Heart left ventricle (tissue), 16 donors: ENCODE measurements around the gene CCDC69. TPM values are rescaled to one million over a fixed set of nuclear protein-coding genes. Genes with fewer than 3 reads are reported as not detected.

Experiments used
- ATAC-seq, 4 donors: fragments of 200-7000 bp; cut with Tn5 transposase; one replicate each; pipeline ENCODE4 v1.9.1; 2020 to 2022; ENCODE audit warnings: moderate library complexity in 4 of 4, mild to moderate bottlenecking in 3 of 4, moderate number of reproducible peaks in 1 of 4
- DNase-seq, 5 donors: peaks; one replicate each; pipeline ENCODE4 v3.0.0-alpha.2; 2020
- H3K27ac ChIP-seq, 12 donors: fragments of 200-600 bp; sonication (generic) in 4 of 12; one replicate each; pipeline versions ENCODE4 v1.5.0 to v1.8.0; 2016 to 2022; ENCODE audit warnings: mild to moderate bottlenecking in 2 of 12
- H3K27me3 ChIP-seq, 9 donors: fragments of 200-600 bp; sonication (generic) in 2 of 9; one replicate each; pipeline versions ENCODE4 v1.5.1 to v1.8.0; 2016 to 2022; ENCODE audit warnings: mild to moderate bottlenecking in 3 of 9
- H3K36me3 ChIP-seq, 9 donors: fragments of 200-600 bp; sonication (generic) in 2 of 9; one replicate each; pipeline versions ENCODE4 v1.5.0 to v1.8.0; 2018 to 2022; ENCODE audit warnings: mild to moderate bottlenecking in 2 of 9
- H3K4me1 ChIP-seq, 12 donors: fragments of 200-600 bp; sonication (generic) in 4 of 12; one replicate each; pipeline versions ENCODE4 v1.5.0 to v1.8.0; 2016 to 2022; ENCODE audit warnings: mild to moderate bottlenecking in 3 of 12
- H3K4me3 ChIP-seq, 12 donors: fragments of 200-600 bp; sonication (generic) in 4 of 12; one replicate each; pipeline versions ENCODE4 v1.5.0 to v1.8.0; 2017 to 2022; ENCODE audit warnings: mild to moderate bottlenecking in 9 of 12, moderate library complexity in 4 of 12
- H3K9me3 ChIP-seq, 12 donors: fragments of 200-600 bp; sonication (generic) in 4 of 12; one replicate each; pipeline versions ENCODE4 v1.5.0 to v1.8.0; 2016 to 2022; ENCODE audit warnings: mild to moderate bottlenecking in 1 of 12
- CTCF ChIP-seq, 12 donors: fragments of 200-600 bp; sonication (generic) in 4 of 12; IDR thresholded peaks; one replicate each; pipeline versions ENCODE4 v1.5.0 to v1.8.0; 2018 to 2022; ENCODE audit warnings: antibody characterized with exemption in 12 of 12, mild to moderate bottlenecking in 5 of 12
- POLR2A ChIP-seq, 2 donors: fragments of 450-650 bp; IDR thresholded peaks; one replicate each; pipeline ENCODE4 v1.6.1; 2017; ENCODE audit warnings: antibody characterized with exemption in 2 of 2, mild to moderate bottlenecking in 2 of 2, moderate library complexity in 2 of 2
- WGBS, 4 donors: extraction: QIAGEN DNeasy Blood & Tissue Kit in 2 of 4; methylation state at CpG; one replicate each; pipeline versions ENCODE4 v1.1.5 to v1.1.7; 2013 to 2018; 5-methylcytosine and 5-hydroxymethylcytosine counted together
- intact Hi-C, 10 donors: fragments of 100-400 bp; cut with DNase I; formaldehyde crosslinking; loops; one replicate each; pipeline versions ENCODE4 v1.11.1 to v1.14.2; 2022
- polyA plus RNA-seq, 2 donors: library from polyadenylated mRNA; stranded (reverse); fragments of 200-250 nt; gene quantifications; one replicate each; pipeline ENCODE4 v1.2.3, GENCODE V29; 2013
- total RNA-seq, 9 donors: library from RNA; depleted of rRNA in 2 of 9; stranded (reverse); fragments of >200 nt in 2 of 9; fragmentation: NEBNext Ultra II Directional in 3 of 9; extraction: Animal tissue kit (Norgen Biotek cat#: 25700) in 3 of 9; gene quantifications; one replicate each; pipeline versions ENCODE4 v1.1.0 to v1.2.4, GENCODE V29; 2016 to 2023
- donor health status: ischemic (EF 13 %, LVEDD 7.1; RV severe dilation, severe dysfunction).
- donor health status: healthy with polysubstance abuse.
- donor health status: DM: no; HTN: yes; CAD: no.
- donor health status: DM: no; HTN: no; CAD: no.
- donor health status: ischemic (EF 25% LVEDD 6.9; RV normal size, moderate dysfunction).
- donor health status: ischemic (EF 25% LVEDD 5.7; RV mildly dilated, moderate dysfunction).
- donor health status: healthy.
- donor health status: DM: yes; HTN: yes; CAD: no.
- donor health status: ischemic (EF 35%, LVEDD 5.7; RV mildly dilated, moderate dysfunction).
- donor health status: nonischemic (EF 11% LVEDD 7.7; RV severe dilation, severe dysfunction).
- donor health status: DM: yes; HTN: yes; CAD: no.
- donor health status: PGD.
- donor health status: ischemic (EF 29% LVEDD 5.4; RV normal size, mild dysfunction).
- donor health status: nonischemic (EF 23%, LVEDD 6.1; RV moderate dilation, normal function).

The CCDC69 gene
- total and polyA plus RNA-seq, 11 donors, result 82.5 to 245 (median 119) TPM

GRCh38 chr5:151233616-151234085 lies 9.8 kb upstream of the CCDC69 start:
- H3K4me1 ChIP-seq, result peaks cover 4 to 39% (median 24%) of the 10 kb centered on the region in 12 donors
- DNase-seq (no peak), ATAC-seq (no peak)
- H3K36me3 ChIP-seq, result no peaks in the 10 kb centered on the region
- H3K9me3 ChIP-seq, result no peaks in the 10 kb centered on the region
- H3K27me3 ChIP-seq, result no peaks in the 10 kb centered on the region
- intact Hi-C loops, result loop anchor here in 2 of 10 donors (5.0 to 10.0 kb wide), 2 partner anchors 61 to 229 kb away; no protein-coding TSS in a partner anchor
- TF ChIP-seq CTCF (IDR thresholded peaks at IDR 0.05) (no peak), POLR2A (IDR thresholded peaks at IDR 0.05) (no peak)
- WGBS, 4 donors, result 66 to 78% (median 72%) methylated on average over 8 of the region's 8 CpGs
- peak overlapping the region in 1 of 12 donors; percentile 83 for H3K27ac ChIP-seq
- no peak overlapping the region for H3K4me3 ChIP-seq

GRCh38 chr5:151231359-151231758 lies 7.5 kb upstream of the CCDC69 start:
- intact Hi-C loops, result loop anchor here in 2 of 10 donors (5.0 to 10.0 kb wide), 2 partner anchors 59 to 227 kb away; no protein-coding TSS in a partner anchor
- Histone ChIP-seq H3K9me3 (no peaks in the 10 kb centered on the region), H3K4me1 (peaks cover 2 to 30% (median 15%) of the 10 kb centered on the region in 12 donors), H3K27ac (no peak overlapping the region), H3K4me3 (no peak overlapping the region), H3K27me3 (no peaks in the 10 kb centered on the region), H3K36me3 (no peaks in the 10 kb centered on the region)
- no peak for ATAC-seq
- TF ChIP-seq POLR2A (IDR thresholded peaks at IDR 0.05) (no peak), CTCF (IDR thresholded peaks at IDR 0.05) (no peak)
- no peak for DNase-seq

GRCh38 chr5:151230048-151230680 lies 6.3 kb upstream of the CCDC69 start:
- H3K27me3 ChIP-seq, result no peaks in the 10 kb centered on the region
- intact Hi-C loops, result loop anchor here in 2 of 10 donors (5.0 to 10.0 kb wide), 2 partner anchors 58 to 225 kb away; no protein-coding TSS in a partner anchor
- H3K4me3 ChIP-seq, result no peak overlapping the region
- no peak for DNase-seq
- no peaks in the 10 kb centered on the region for H3K9me3 ChIP-seq
- H3K36me3 ChIP-seq, result no peaks in the 10 kb centered on the region
- H3K4me1 ChIP-seq, result peaks cover 2 to 25% (median 13%) of the 10 kb centered on the region in 12 donors
- H3K27ac ChIP-seq, result peak overlapping the region in 4 of 12 donors; percentile 1 to 44 (median 30)
- TF ChIP-seq POLR2A (IDR thresholded peaks at IDR 0.05) (no peak), CTCF (IDR thresholded peaks at IDR 0.05) (no peak)
- WGBS, 4 donors, result 58 to 72% (median 64%) methylated on average over 6 of the region's 6 CpGs
- ATAC-seq, result peak in 1 of 4 donors; percentile 39

- Histone ChIP-seq H3K36me3 (no peaks in the 10 kb centered on the region), H3K4me1 (peaks cover 0 to 21% (median 9%) of the 10 kb centered on the region in 12 donors), H3K9me3 (no peaks in the 10 kb centered on the region), H3K4me3 (no peak overlapping the region), H3K27me3 (no peaks in the 10 kb centered on the region), H3K27ac (no peak overlapping the region)
- 85 to 91% (median 88%) methylated on average over 2 of the region's 2 CpGs for WGBS, 4 donors
- DNase-seq, result no peak
- TF ChIP-seq CTCF (IDR thresholded peaks at IDR 0.05) (no peak), POLR2A (IDR thresholded peaks at IDR 0.05) (no peak)
- intact Hi-C loops, result loop anchor here in 2 of 10 donors (5.0 to 10.0 kb wide), 2 partner anchors 64 to 172 kb away; no protein-coding TSS in a partner anchor
- ATAC-seq, result no peak
Observed at GRCh38 chr5:151228986-151229385, 5.1 kb upstream of the CCDC69 start.
